HG03095 (cell line): ENCODE data around the gene RCOR3.
"Not testable (repeated sequence)": the region's sequence is repeated elsewhere in the genome, so short reads cannot be mapped to it uniquely, and the experiment has no call there.

Experiments
- ATAC-seq: cut with Tn5 transposase; IDR thresholded peaks from one replicate; pipeline ENCODE4 v1.9.1; 2021; ENCODE audit warnings: moderate library complexity; ENCODE audit not compliant: unreplicated experiment

RCOR3 gene

DNA sequence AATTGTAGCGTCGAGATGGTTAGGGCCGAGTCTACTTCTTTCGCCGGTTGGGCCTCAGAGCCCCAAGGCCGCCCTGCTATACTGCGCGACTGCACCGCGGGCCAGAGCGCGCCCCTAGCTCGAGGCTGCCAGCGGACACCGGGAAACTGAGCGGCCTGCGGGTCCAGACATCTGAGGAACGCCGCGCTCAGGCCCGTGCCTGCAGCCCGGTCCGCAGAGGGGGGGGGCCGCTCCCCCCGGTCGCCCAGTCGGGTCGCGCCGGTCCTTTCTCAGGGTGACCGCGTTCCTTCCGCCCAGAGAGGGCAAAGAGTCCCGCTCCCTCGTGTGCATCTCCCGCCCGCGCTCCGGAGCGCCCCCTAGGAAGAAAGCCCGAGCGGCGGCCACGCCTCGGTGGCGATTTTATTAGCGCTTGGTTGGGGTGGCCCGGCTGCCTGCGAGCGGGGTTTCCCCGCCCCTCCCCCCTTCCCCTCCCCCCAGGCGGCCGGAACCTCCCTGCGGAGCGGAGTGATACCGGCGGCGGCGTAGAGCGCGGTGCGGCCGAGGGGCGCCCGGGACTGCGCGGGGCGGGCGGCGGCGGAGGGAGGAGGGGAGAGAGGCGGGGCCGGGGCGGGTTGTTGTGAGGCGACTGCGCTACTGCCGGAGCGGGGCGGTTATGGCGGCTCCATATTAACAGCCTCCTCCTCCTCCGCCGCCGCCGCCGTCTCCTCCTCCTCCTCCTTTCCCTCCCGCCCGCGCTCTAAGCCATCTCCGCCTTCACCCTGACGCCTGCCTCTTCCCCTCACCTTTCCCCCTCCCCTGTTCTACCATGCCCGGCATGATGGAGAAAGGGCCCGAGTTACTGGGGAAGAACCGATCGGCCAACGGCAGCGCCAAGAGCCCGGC lies at the start of gene RCOR3:
RCOR3 (plus strand) TSS at position 611 of the 882 bp plus-strand sequence; CDS start at position 806, 195 bp downstream.
- peak; percentile 53 for ATAC-seq

DNA sequence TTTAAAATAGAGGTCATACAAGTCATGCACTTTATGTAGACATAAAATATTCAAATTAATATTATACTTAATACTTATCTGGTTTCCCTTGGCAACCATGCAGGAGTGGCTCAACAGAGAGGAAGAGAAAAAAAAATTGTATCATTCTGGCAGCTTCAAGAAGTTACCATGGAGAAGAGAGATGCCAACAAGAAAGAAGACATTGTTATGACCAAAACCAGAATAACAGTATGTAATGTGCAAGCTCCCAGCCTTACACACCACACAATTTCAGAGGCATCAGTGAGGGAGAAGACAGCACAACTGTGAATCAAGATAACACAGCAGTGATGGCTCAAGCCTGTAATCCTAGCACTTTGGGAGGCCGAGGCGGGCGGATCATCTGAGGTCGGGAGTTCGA lies 49.1 kb upstream of the RCOR3 start:
- no peak for ATAC-seq

- ATAC-seq: no peak
These were observed 48.2 kb upstream of the RCOR3 start for GRCh38 chr1:211210965-211211364.

DNA sequence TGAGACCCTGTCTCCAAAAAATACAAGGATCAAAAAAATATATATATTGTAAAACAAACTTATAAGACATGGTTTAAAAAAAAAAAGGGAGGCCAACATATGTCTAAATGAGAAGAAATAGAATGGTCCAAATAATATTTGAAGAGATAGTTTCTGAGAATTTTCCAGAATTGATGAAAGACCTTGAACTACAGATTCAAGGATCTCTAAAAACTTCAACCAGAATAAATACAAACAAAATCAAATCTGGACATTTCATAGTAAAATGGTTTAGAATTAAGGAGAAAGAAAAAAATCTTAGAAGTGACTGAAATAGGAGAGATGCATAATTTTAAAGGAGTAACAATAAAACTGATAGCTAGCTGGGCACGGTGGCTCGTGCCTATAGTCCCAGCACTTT lies 45.5 kb upstream of the RCOR3 start:
- ATAC-seq: no peak

- ATAC-seq: no peak
These were observed 43.6 kb upstream of the RCOR3 start for GRCh38 chr1:211215577-211215976.

GRCh38 chr1:211217392-211217791 lies 41.8 kb upstream of the RCOR3 start:
- no peak for ATAC-seq

- ATAC-seq: not testable (repeated sequence)
These were observed 36.5 kb upstream of the RCOR3 start for GRCh38 chr1:211222469-211223234.

DNA sequence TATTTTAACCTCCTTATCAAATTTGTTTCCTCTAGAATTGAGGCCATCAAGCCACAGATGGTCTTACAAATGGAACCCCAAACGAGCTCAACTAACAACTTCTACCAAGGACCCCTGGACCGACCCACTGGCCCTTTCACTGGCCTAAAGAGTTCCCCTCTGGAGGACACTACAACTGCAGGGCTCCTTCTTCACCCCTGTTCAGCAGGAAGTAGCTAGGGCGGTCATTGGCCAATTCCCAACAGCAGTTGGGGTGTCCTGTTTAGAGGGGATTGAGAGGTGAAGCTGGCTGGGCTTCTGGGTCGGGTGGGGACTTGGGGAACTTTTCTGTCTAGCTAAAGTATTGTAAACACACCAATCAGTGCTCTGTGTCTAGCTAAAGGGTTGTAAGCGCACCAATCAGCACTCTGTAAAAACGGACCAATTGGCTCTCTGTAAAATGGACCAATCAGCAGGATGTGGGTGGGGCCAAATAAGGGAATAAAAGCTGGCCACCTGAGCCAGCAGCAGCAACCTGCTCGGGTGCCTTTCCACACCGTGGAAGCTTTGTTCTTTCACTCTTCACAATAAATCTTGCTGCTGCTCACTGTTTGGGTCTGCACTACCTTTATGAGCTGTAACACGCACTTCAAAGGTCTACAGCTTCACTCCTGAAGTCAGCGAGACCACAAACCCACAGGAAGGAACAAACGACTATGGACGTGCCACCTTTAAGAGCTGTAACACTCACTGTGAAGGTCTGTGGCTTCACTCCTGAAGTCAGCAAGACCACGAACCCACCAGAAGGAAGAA lies 30.4 kb upstream of the RCOR3 start:
- ATAC-seq: not testable (repeated sequence)

DNA sequence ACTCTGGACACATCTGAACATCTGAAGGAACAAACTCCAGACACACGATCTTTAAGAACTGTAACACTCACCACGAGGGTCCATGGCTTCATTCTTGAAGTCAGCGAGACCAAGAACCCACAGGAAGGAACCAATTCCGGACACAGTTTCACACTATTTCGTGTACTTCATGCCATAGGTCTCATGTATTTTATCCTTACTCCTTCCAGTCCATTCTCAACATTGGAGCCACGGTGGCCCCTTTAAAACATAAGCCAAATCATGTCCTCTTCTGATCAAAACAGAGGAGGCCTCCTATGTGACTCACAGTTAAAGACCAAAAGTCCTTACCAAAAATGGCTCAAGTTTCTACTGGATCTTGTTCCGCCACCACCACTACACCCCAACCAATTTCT lies 29.8 kb upstream of the RCOR3 start:
- no peak for ATAC-seq

DNA sequence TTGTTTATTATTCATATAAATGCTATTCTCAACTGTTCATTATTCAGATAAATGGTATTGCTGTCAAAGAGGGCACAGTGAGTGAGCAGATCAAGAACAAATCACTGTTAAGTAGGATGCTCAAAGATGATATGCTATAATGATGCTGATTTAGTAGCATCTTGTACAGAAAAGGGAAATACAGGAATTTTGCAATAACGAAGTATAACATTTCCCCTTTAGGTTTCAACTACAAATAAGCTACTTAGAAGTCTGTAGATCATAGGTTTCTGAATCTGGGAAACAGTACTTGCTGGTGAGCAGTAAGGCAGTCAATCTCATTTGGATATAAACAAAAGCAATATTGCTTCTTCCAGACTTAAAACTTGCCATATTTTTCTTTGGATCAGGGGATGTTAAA lies 27.3 kb upstream of the RCOR3 start:
- ATAC-seq: no peak

DNA sequence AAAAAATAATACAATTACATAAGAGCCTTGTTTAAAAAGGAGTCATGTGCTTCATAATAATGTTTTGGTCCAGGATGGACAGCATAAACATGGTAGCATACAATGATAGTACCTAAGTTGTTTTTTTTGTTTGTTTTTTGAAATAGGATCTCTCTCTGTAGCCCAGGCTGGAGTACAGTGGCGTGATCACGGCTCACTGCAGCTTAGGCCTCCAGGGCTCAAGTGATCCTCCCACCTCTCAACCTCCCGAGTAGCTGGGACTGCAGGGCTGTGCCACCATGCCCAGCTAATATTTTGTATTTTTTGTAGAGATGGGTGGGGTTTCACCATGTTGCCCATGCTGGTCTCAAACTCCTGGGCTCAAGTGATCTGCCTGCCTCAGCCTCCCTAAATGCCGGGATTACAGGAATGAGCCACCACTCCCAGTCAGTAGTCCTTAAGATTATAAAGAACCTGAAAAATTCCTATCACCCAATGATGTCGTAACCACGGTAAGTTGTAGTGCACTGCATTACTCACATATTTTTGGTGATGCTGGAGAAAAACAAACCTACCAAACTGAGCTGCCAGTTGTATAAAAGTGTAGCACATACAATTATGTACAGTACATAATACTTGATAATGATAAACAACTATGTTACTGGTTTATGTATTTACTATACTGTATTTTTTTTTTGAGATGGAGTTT lies 22.4 kb upstream of the RCOR3 start:
- ATAC-seq: no peak

- ATAC-seq: no peak
These were observed 21.6 kb upstream of the RCOR3 start for GRCh38 chr1:211237579-211237978.

GRCh38 chr1:211240567-211240966 lies 18.6 kb upstream of the RCOR3 start:
- ATAC-seq: not testable (repeated sequence)

DNA sequence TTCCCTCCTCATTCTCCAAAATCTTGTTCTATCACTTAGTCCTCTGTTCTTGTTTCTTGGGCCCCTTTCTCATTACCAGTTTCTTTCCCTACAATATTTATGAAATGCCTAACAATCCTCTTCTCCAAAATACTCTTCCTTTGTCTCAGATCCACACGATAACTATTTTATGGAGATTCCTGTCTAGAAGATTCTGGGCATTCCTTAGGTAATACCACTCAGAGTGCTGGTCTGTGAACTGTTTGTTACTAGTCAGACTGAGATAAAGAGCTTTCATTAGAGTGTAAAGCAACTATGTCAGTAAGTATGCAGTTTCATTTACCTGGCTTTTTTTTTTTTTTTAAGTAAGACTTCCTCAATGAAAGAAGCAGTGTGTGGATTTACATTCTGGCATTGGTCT lies 18.1 kb upstream of the RCOR3 start:
- no peak for ATAC-seq

DNA sequence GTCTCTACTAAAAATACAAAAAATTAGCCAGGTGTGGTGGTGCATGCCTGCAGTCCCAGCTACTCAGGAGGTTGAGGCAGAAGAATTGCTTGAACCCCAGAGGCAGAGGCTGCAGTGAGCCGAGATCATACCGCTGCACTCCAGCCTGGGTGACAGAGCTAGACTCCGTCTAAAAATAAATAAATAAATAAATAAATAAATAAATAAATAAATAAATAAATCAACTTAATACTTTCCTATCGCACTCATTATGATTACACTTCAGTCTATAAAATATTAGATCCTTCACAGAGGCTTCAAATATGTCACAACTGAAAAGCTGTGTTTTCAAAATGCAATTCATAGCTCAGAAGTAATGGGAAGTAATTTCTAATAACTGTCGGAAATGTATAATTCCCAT lies 15.5 kb upstream of the RCOR3 start:
- not testable (repeated sequence) for ATAC-seq

DNA sequence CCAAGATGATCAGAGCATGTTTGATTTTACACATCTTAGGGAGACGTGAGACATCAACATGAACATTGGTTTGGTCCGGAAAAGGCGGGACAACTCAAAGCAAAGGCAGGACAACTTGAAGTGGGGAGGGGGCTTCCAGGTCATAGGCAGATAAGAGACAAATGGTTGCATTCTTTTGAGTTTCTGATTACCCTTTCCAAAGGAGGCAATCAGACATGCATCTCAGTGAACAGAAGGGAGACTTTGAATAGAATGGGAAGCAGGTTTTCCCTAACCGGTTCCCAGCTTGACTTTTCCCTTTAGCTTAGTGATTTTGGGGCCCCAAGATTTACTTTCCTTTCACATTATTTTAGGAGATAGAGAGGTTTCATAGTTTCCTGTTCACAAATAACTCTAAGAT lies 12.6 kb upstream of the RCOR3 start:
- not testable (repeated sequence) for ATAC-seq

DNA sequence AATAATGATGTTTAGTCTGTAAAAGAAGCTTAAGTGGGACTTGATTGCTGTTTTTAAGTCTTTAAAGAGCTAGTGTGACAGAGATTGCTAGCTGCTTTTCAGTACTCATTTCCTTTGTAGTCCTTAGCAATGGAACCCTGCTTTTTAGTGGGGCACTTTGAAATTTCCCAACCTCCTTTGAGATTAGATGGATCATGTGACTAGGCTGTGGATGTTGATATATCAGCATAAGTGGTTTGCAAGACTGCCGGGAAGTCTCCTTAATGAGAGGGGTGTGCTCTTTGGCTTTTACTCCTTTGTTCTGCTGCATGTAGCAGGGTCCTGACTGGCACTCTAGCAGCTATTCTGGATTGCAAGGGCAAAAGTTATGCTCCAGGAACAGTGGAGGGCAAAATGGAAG lies 11.2 kb upstream of the RCOR3 start:
- ATAC-seq: no peak

DNA sequence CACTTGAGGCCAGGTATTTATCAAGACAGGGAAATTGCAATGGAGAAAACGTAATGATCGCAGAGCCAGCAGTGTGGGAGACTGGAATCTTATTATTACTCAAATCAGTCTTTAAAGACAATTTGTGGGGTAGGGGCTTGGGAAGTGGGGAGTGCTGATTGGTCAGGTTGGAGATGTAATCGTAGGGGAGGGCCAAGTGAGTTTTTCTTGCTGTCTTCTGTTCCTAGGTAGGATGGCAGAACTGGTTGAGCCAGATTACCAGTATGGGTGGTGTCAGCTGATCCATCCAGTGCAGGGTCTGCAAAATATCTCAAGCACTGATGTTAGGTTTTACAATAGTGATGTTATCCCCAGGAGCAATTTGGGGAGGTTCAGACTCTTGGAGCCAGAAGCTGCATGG lies 9.6 kb upstream of the RCOR3 start:
- ATAC-seq: not testable (repeated sequence)

DNA sequence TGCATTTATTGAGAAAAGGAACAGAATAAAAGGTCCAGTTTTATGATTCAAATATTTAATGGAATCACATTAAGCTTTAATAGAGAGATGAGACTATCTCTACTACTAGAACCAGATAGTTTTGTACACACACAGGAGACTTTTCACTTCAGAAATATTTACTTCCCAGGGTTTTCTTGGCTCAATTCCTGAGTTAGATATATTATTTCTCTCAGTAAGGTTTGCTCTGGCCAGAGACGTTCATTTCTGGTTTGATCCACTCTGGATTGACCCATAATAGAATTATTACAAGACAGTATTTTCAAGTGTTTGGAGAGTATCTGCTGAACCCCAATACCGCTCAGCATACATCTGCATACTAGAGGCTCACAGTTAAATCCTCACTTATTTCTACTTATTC lies 1.3 kb upstream of the RCOR3 start:
- no peak for ATAC-seq

DNA sequence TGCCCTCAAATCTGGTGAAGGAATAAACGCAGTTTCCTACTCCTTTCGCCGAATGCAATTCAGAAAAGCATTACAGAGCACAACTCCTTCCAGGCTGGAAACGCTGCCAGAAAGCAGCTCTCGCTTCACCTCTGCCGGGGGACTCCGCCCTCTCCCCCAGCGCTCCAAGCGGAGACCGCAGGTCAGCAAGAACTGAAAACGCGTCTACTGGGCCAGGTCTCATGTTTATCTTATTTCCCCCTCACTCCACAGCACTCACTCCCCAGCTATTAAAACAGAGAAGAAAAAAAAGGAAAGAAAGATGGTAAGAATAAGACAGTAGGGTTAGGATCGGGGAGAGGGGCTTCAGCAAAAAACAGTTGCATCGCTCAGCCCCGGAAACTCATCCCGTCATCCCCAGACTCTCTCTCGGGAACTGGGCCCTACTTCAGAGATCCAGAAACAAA lies 833 bp upstream of the RCOR3 start:
- peak; percentile 37 for ATAC-seq
